Measurements from ENCODE around the gene TMUB1.

- no peak for TF ChIP-seq CTCF (IDR thresholded peaks at IDR 0.05; ENCODE audit: poor library complexity)
- no peak for TF ChIP-seq EZH2 (IDR thresholded peaks at IDR 0.05; ENCODE audit: borderline replicate concordance)
Measured at GRCh38 chr7:151086802-151087244, 3.5 kb upstream of the TMUB1 start.

Data from hepatocyte (in vitro differentiated cells).